Ovary (tissue), 9 donors: ENCODE data around the gene PCSK5. TPM values are rescaled to one million over a fixed set of nuclear protein-coding genes. Genes with fewer than 3 reads are reported as not detected.

Experiments
- DNase-seq, 5 donors: peaks; one replicate each; pipeline ENCODE4 v3.0.0-alpha.2; 2019 to 2020
- H3K27ac ChIP-seq, 2 donors: fragments of 200-600 bp; one replicate each; pipeline versions ENCODE4 v1.5.1 to v1.8.0; 2019 to 2022
- H3K27me3 ChIP-seq: fragments of 200-600 bp; one replicate; pipeline ENCODE4 v1.8.0; 2022
- H3K36me3 ChIP-seq: fragments of 200-600 bp; sonication (generic); one replicate; pipeline ENCODE4 v1.5.1; 2019
- H3K4me1 ChIP-seq: one replicate; pipeline ENCODE4 v1.8.1; 2013; ENCODE audit warnings: mild to moderate bottlenecking, moderate library complexity; ENCODE audit not compliant: insufficient read depth
- H3K4me3 ChIP-seq: fragments of 200-600 bp; sonication (generic); one replicate; pipeline ENCODE4 v1.5.1; 2017
- H3K9me3 ChIP-seq, 2 donors: fragments of 200-600 bp in 1 of 2; sonication (generic) in 1 of 2; one replicate each; pipeline versions ENCODE4 v1.5.1 to v1.8.1; 2013 to 2019; ENCODE audit warnings: mild to moderate bottlenecking in 1 of 2, moderate library complexity in 1 of 2
- CTCF ChIP-seq, 3 donors: fragments of 450-650 bp in 2 of 3; fragments of 200-600 bp in 1 of 3; IDR thresholded peaks; one replicate each; pipeline versions ENCODE4 v1.5.1 to v1.8.0; 2016 to 2022; ENCODE audit warnings: antibody characterized with exemption in 3 of 3, mild to moderate bottlenecking in 1 of 3
- EP300 ChIP-seq: sonication (generic); formaldehyde crosslinking; IDR thresholded peaks from one replicate; pipeline ENCODE4 v1.6.1; 2017; ENCODE audit warnings: antibody characterized with exemption
- POLR2A ChIP-seq: fragments of 450-650 bp; IDR thresholded peaks from one replicate; pipeline ENCODE4 v1.6.1; 2017; ENCODE audit warnings: antibody characterized with exemption, mild to moderate bottlenecking, moderate library complexity
- WGBS, 3 donors: extraction: QIAGEN DNeasy Blood & Tissue Kit in 1 of 3; methylation state at CpG; one replicate each; pipeline versions ENCODE4 v1.1.5 to v1.1.7; 2013 to 2017; 5-methylcytosine and 5-hydroxymethylcytosine counted together
- intact Hi-C, 4 donors: fragments of 100-400 bp; cut with DNase I; formaldehyde crosslinking; loops; one replicate each; pipeline versions ENCODE4 v1.11.0 to v1.15.1; 2022 to 2023
- polyA plus RNA-seq, 2 donors: library from polyadenylated mRNA; stranded (reverse); fragments of 200-250 nt in 1 of 2; fragments of 350-450 nt in 1 of 2; fragmentation: Illumina TruSeq in 1 of 2; extraction: RNeasy Lipid Tissue Mini Kit (QIAGEN cat#74804) in 1 of 2; gene quantifications; one replicate each; pipeline ENCODE4 v1.2.3, GENCODE V29; 2013 to 2014
- total RNA-seq, 7 donors: library from RNA; depleted of rRNA in 2 of 7; stranded (reverse); fragments of >200 nt in 2 of 7; fragmentation: NEBNext Ultra II Directional in 3 of 7; extraction: Animal tissue kit (Norgen Biotek cat#: 25700) in 3 of 7; gene quantifications; one replicate each; pipeline versions ENCODE4 v1.1.0 to v1.2.4, GENCODE V29; 2016 to 2023
- donor health status: DM: no; HTN: no; CAD: no; lungs with moderate emphysema.
- donor health status: DM: no; HTN: no; CAD: no.
- donor health status: Bipolar disorder and iron deficiency.
- donor health status: DM: yes; HTN: yes; CAD: no.
- donor health status: DM: no; HTN: no; CAD: no.
- donor health status: DM: yes; HTN: yes; CAD: no.

The PCSK5 gene
- total and polyA plus RNA-seq, 9 donors, result 12.7 to 41.8 (median 28.3) TPM

GRCh38 chr9:76137931-76138330, 247.5 kb downstream of the PCSK5 start:
- no peak overlapping the region for H3K4me3 ChIP-seq
- intact Hi-C loops, result no loop called here
- TF ChIP-seq CTCF (IDR thresholded peaks at IDR 0.05) (no peak), EP300 (no peak), POLR2A (no peak)
- no peaks in the 10 kb centered on the region for H3K9me3 ChIP-seq
- WGBS, 3 donors, result 63 to 74% (median 73%) methylated on average over 5 of the region's 5 CpGs
- no peak overlapping the region for H3K27ac ChIP-seq
- peaks cover 6% of the 10 kb centered on the region for H3K4me1 ChIP-seq
- no peak for DNase-seq
- no peaks in the 10 kb centered on the region for H3K36me3 ChIP-seq
- no peaks in the 10 kb centered on the region for H3K27me3 ChIP-seq

GRCh38 chr9:76138360-76138759, 247.9 kb downstream of the PCSK5 start:
- no peaks in the 10 kb centered on the region for H3K9me3 ChIP-seq
- intact Hi-C loops, result no loop called here
- peaks cover 6% of the 10 kb centered on the region for H3K4me1 ChIP-seq
- H3K4me3 ChIP-seq, result no peak overlapping the region
- no peaks in the 10 kb centered on the region for H3K27me3 ChIP-seq
- no peak overlapping the region for H3K27ac ChIP-seq
- TF ChIP-seq POLR2A, result no peak
- no peak for TF ChIP-seq EP300
- no peak for TF ChIP-seq CTCF (IDR thresholded peaks at IDR 0.05)
- H3K36me3 ChIP-seq, result no peaks in the 10 kb centered on the region
- WGBS, 3 donors, result 70 to 79% (median 70%) methylated on average over 4 of the region's 4 CpGs
- no peak for DNase-seq

GRCh38 chr9:76143834-76144233, 253.4 kb downstream of the PCSK5 start:
- no peaks in the 10 kb centered on the region for H3K9me3 ChIP-seq
- no peaks in the 10 kb centered on the region for H3K27me3 ChIP-seq
- no peak overlapping the region for H3K4me3 ChIP-seq
- no peaks in the 10 kb centered on the region for H3K36me3 ChIP-seq
- TF ChIP-seq EP300 (no peak), POLR2A (no peak), CTCF (IDR thresholded peaks at IDR 0.05) (no peak)
- no peaks in the 10 kb centered on the region for H3K4me1 ChIP-seq
- 95 to 97% (median 96%) methylated on average over 5 of the region's 5 CpGs for WGBS, 3 donors
- intact Hi-C loops, result no loop called here
- DNase-seq, result no peak
- no peak overlapping the region for H3K27ac ChIP-seq

- no peaks in the 10 kb centered on the region for H3K27me3 ChIP-seq
- no peak for TF ChIP-seq POLR2A
- TF ChIP-seq EP300, result no peak
- no peak for TF ChIP-seq CTCF (IDR thresholded peaks at IDR 0.05)
- no peaks in the 10 kb centered on the region for H3K4me1 ChIP-seq
- no peaks in the 10 kb centered on the region for H3K9me3 ChIP-seq
- DNase-seq, result no peak
- no peak overlapping the region for H3K4me3 ChIP-seq
- intact Hi-C loops, result no loop called here
- H3K27ac ChIP-seq, result no peak overlapping the region
- H3K36me3 ChIP-seq, result no peaks in the 10 kb centered on the region
- 71 to 78% (median 72%) methylated on average over 6 of the region's 6 CpGs for WGBS, 3 donors
Measured at GRCh38 chr9:76150013-76150412, 259.5 kb downstream of the PCSK5 start.

- 88 to 92% (median 88%) methylated on average over 5 of the region's 5 CpGs for WGBS, 3 donors
- TF ChIP-seq POLR2A (no peak), CTCF (IDR thresholded peaks at IDR 0.05) (no peak), EP300 (no peak)
- intact Hi-C loops, result no loop called here
Measured at GRCh38 chr9:76151267-76151666, 260.8 kb downstream of the PCSK5 start.

More at GRCh38 chr9:76151267-76151666, 260.8 kb downstream of the PCSK5 start:
- Histone ChIP-seq H3K9me3 (no peaks in the 10 kb centered on the region), H3K36me3 (no peaks in the 10 kb centered on the region), H3K27me3 (no peaks in the 10 kb centered on the region), H3K4me3 (no peak overlapping the region), H3K4me1 (no peaks in the 10 kb centered on the region), H3K27ac (no peak overlapping the region)
- no peak for DNase-seq
